HFF-Myc (cell line): ENCODE measurements around the gene SCAF11.

ENCODE experiments used
- DNase-seq: peaks from one replicate; pipeline ENCODE4 v3.0.0-alpha.2; 2011; ENCODE audit warnings: low read depth; ENCODE audit errors: extremely low read depth
- H3K4me3 ChIP-seq: replicated peaks from 2 replicates; pipeline ENCODE4 v1.5.1; 2011; ENCODE audit warnings: low read depth, mild to moderate bottlenecking, control low read depth, low read length
- CTCF ChIP-seq: IDR thresholded peaks from 2 replicates; pipeline ENCODE4 v1.5.1; 2012; ENCODE audit warnings: mild to moderate bottlenecking, low read depth, low read length, control low read depth; ENCODE audit errors: missing control alignments

The SCAF11 gene

DNA sequence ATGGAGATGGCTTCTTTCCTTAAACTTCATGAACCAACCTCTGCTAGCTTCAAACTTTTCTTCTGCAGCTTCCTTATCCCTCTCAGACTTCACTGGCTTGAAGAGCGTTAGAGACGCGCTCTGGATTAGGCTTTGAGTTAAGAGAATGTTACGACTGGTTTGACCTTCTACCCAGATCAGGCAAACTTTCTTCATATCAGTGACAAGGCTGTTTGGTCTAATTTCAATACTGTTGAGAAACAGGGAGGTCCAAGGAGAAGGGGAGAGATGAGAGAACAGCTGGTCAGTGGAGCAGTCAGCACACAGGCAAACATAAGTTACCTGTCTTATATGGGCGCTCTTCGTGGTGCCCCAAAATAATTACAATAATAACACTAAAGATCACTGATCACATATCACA lies 14.9 kb downstream of the SCAF11 start:
- no peak for TF ChIP-seq CTCF
- no peak for DNase-seq
- no peak overlapping the region for H3K4me3 ChIP-seq

- no peak for DNase-seq
- TF ChIP-seq CTCF = no peak
- no peak overlapping the region for H3K4me3 ChIP-seq
Measured at GRCh38 chr12:45974883-45975282, 15.5 kb downstream of the SCAF11 start.

GRCh38 chr12:45974171-45974719 lies 16.1 kb downstream of the SCAF11 start:
- no peak overlapping the region for H3K4me3 ChIP-seq
- no peak for DNase-seq
- no peak for TF ChIP-seq CTCF

DNA sequence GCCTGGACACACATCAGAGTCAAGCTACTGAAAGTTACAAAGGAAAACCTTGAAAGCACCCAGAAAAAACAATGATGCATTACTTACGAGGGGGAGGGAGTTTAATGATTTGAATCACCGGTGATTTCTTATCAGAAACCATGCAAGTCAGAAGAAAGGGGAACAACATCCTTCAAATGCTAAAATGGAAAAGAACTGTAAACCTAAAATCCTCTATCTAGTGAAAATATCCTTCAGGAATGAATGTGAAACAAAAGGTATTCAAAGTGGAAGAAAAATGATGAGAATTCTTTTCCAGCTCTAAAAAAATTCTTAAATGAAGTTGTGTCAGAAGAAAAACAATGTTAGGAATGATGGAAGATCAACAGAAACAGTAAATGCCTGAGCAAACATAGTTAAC lies 16.8 kb downstream of the SCAF11 start:
- no peak for TF ChIP-seq CTCF
- no peak overlapping the region for H3K4me3 ChIP-seq
- no peak for DNase-seq

DNA sequence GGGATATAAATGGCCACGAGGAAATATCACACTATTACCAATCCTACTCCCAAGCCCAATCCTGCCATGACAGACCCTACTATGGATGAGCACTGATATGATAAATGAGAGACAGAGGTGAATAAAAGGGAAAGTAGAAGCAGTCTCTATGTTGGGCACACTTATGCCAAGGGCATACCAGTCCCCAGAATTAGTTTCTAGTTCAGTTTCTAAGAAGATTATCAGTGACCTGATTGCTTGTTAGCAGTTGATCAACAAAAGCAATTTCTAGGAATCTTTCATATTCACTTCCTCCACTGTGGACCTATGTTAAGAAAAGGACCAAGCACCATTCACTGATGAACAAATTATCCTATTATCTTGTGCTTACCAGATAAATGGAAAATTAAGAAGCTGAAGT lies 20.0 kb downstream of the SCAF11 start:
- DNase-seq = no peak
- no peak overlapping the region for H3K4me3 ChIP-seq
- no peak for TF ChIP-seq CTCF

GRCh38 chr12:45969084-45969483 lies 21.3 kb downstream of the SCAF11 start:
- DNase-seq = no peak
- TF ChIP-seq CTCF = no peak
- no peak overlapping the region for H3K4me3 ChIP-seq

GRCh38 chr12:45966486-45966885 lies 23.9 kb downstream of the SCAF11 start:
- no peak for DNase-seq
- no peak for TF ChIP-seq CTCF
- H3K4me3 ChIP-seq = no peak overlapping the region
